SK-N-SH (cell line): Measurements from ENCODE around the gene ENO1. TPM values are rescaled to one million over a fixed set of nuclear protein-coding genes. Genes with fewer than 3 reads are reported as not detected.
A peak's percentile ranks its signal among the peaks of the same experiment; 100 is the strongest.

Experiments
- CTCF ChIA-PET: fragments of 300-600, 350-600 bp; formaldehyde crosslinking; extraction: SDS; loops from one replicate; lab custom pipeline; 2021; lab: Yijun Ruan, JAX
- POLR2A ChIA-PET: fragments of 350-600 bp; sonication (Branson Sonifier 250); formaldehyde crosslinking; extraction: SDS; loops from one replicate; lab custom pipeline; 2020; ENCODE audit warnings: antibody characterized with exemption, inconsistent platforms; lab: Yijun Ruan, JAX
- DNase-seq: peaks from one replicate; pipeline ENCODE4 v3.0.0; 2012
- H2AFZ ChIP-seq: fragments of 200-600 bp; sonication (generic); 2 replicates; pipeline ENCODE4 v1.8.1; 2016; ENCODE audit warnings: antibody characterized with exemption, mild to moderate bottlenecking, low read depth
- H3F3A ChIP-seq: fragments of 200-600 bp; sonication (generic); replicated peaks from 2 replicates; pipeline ENCODE3; 2016; ENCODE audit warnings: antibody characterized with exemption, mild to moderate bottlenecking; ENCODE audit not compliant: insufficient read depth
- H3K27ac ChIP-seq, 2 experiments: fragments of 200-500 bp in 1 of 2; fragments of 200-600 bp in 1 of 2; sonication (Bioruptor generic) in 1 of 2; sonication (generic), shearing (Covaris generic) in 1 of 2; 2 replicates each; pipeline versions ENCODE4 v1.5.1 to v1.6.1; 2014 to 2016; ENCODE audit warnings: low read depth in 2 of 2, inconsistent platforms in 1 of 2, low read length in 1 of 2, mild to moderate bottlenecking in 1 of 2, mixed read lengths in 1 of 2
- H3K27me3 ChIP-seq: fragments of 200-600 bp; sonication (generic), shearing (Covaris generic); 2 replicates; pipeline ENCODE4 v1.6.1; 2016; ENCODE audit warnings: mixed run types; ENCODE audit not compliant: insufficient read depth
- H3K36me3 ChIP-seq, 2 experiments: fragments of 200-500 bp in 1 of 2; fragments of 200-600 bp in 1 of 2; sonication (Bioruptor generic) in 1 of 2; sonication (generic) in 1 of 2; replicated peaks in 1 of 2; 2 replicates each; pipeline versions ENCODE3 to v1.5.1; 2014 to 2016; ENCODE audit warnings: low read length in 1 of 2, mild to moderate bottlenecking in 1 of 2; ENCODE audit not compliant: insufficient read depth in 2 of 2, control insufficient read depth in 1 of 2
- H3K4me1 ChIP-seq, 2 experiments: fragments of 200-500 bp in 1 of 2; fragments of 200-600 bp in 1 of 2; sonication (Bioruptor generic) in 1 of 2; sonication (generic), shearing (Covaris generic) in 1 of 2; 2 replicates each; pipeline versions ENCODE4 v1.5.1 to v1.6.1; 2014 to 2016; ENCODE audit warnings: low read depth in 1 of 2, low read length in 1 of 2, mixed run types in 1 of 2; ENCODE audit not compliant: insufficient read depth in 2 of 2, control insufficient read depth in 1 of 2
- H3K4me2 ChIP-seq: fragments of 200-600 bp; sonication (generic), shearing (Covaris generic); 2 replicates; pipeline ENCODE4 v1.6.1; 2017; ENCODE audit warnings: mixed run types
- H3K4me3 ChIP-seq, 2 experiments: fragments of 200-500 bp in 1 of 2; fragments of 200-600 bp in 1 of 2; sonication (Bioruptor generic) in 1 of 2; sonication (generic), shearing (Covaris generic) in 1 of 2; 2 replicates each; pipeline versions ENCODE4 v1.5.1 to v1.8.1; 2014 to 2016; ENCODE audit warnings: low read depth in 2 of 2, inconsistent platforms in 1 of 2, low read length in 1 of 2, mild to moderate bottlenecking in 1 of 2, mixed read lengths in 1 of 2, moderate library complexity in 1 of 2
- H3K79me2 ChIP-seq: fragments of 200-600 bp; sonication (generic); 2 replicates; pipeline ENCODE4 v1.8.1; 2017; ENCODE audit warnings: mild to moderate bottlenecking; ENCODE audit not compliant: insufficient read depth
- H3K9ac ChIP-seq: fragments of 200-600 bp; sonication (generic); 2 replicates; pipeline ENCODE4 v1.6.1; 2017; ENCODE audit warnings: mixed run types
- H3K9me2 ChIP-seq: fragments of 200-600 bp; sonication (generic); 2 replicates; pipeline ENCODE4 v1.6.1; 2017; ENCODE audit warnings: mixed run types
- H3K9me3 ChIP-seq: fragments of 200-600 bp; sonication (generic); 2 replicates; pipeline ENCODE4 v1.6.1; 2017; ENCODE audit warnings: mixed run types, mild to moderate bottlenecking, moderate library complexity
- H4K20me1 ChIP-seq: fragments of 200-600 bp; sonication (generic); 2 replicates; pipeline ENCODE4 v1.6.1; 2017; ENCODE audit warnings: mild to moderate bottlenecking, mixed run types; ENCODE audit not compliant: insufficient read depth
- ELF1 ChIP-seq: IDR thresholded peaks from 2 replicates; pipeline ENCODE4 v1.4.0; 2012
- MAX ChIP-seq: IDR thresholded peaks from 2 replicates; pipeline ENCODE4 v1.4.0; 2012; ENCODE audit warnings: low read depth
- MXI1 ChIP-seq: IDR thresholded peaks from 2 replicates; pipeline ENCODE4 v1.6.1; 2012; ENCODE audit warnings: mild to moderate bottlenecking, low read depth, low read length, improper control_type of control experiment
- NRF1 ChIP-seq: IDR thresholded peaks from 2 replicates; pipeline ENCODE4 v1.6.1; 2012; ENCODE audit warnings: low read depth, mild to moderate bottlenecking, low read length
- PBX3 ChIP-seq: IDR thresholded peaks from 2 replicates; pipeline ENCODE4; 2012
- POLR2AphosphoS5 ChIP-seq: IDR thresholded peaks from 2 replicates; pipeline ENCODE4 v1.6.1; 2012; ENCODE audit warnings: low read depth, low read length
- RCOR1 ChIP-seq: fragments of 150-350 bp; IDR thresholded peaks from 2 replicates; pipeline ENCODE4 v1.6.1; 2017; ENCODE audit warnings: antibody characterized with exemption, low read length
- RXRA ChIP-seq: IDR thresholded peaks from 2 replicates; pipeline ENCODE4 v1.4.0; 2012; ENCODE audit warnings: low read depth, mild to moderate bottlenecking, borderline replicate concordance
- SIN3A ChIP-seq: IDR thresholded peaks from 2 replicates; pipeline ENCODE4 v1.6.1; 2012; ENCODE audit warnings: low read depth, mild to moderate bottlenecking, low read length, moderate library complexity, borderline replicate concordance
- TAF1 ChIP-seq: IDR thresholded peaks from 2 replicates; pipeline ENCODE4 v1.6.1; 2012; ENCODE audit warnings: low read depth, mild to moderate bottlenecking, low read length, moderate library complexity, borderline replicate concordance
- TCF12 ChIP-seq: IDR thresholded peaks from 2 replicates; pipeline ENCODE4 v1.4.0; 2012
- TEAD4 ChIP-seq: IDR thresholded peaks from 2 replicates; pipeline ENCODE4 v1.4.0; 2012; ENCODE audit warnings: mild to moderate bottlenecking, borderline replicate concordance; ENCODE audit not compliant: insufficient read depth
- ZBTB33 ChIP-seq: IDR thresholded peaks from 2 replicates; pipeline ENCODE4 v1.4.0; 2012; ENCODE audit warnings: low read depth, borderline replicate concordance
- WGBS: methylation state at CpG from one replicate; pipeline ENCODE4 v1.1.6; 2017; ENCODE audit warnings: low lambda C conversion rate; 5-methylcytosine and 5-hydroxymethylcytosine counted together
- polyA plus RNA-seq, 3 experiments: library from polyadenylated mRNA; depleted of rRNA; stranded (reverse); fragments of >200 nt; gene quantifications; 2 replicates each; pipeline ENCODE4 v1.2.3, GENCODE V29; 2012
- TF ChIP-seq, protein P1 (sequence below): fragments of 150-350 bp; IDR thresholded peaks from 2 replicates; pipeline ENCODE4 v1.6.1; 2016; ENCODE audit warnings: mild to moderate bottlenecking, low read depth, low read length

Gene ENO1
- polyA plus RNA-seq, 1 of the 3 experiments (the other 2 are of a cell fraction): 1,599 TPM

DNA sequence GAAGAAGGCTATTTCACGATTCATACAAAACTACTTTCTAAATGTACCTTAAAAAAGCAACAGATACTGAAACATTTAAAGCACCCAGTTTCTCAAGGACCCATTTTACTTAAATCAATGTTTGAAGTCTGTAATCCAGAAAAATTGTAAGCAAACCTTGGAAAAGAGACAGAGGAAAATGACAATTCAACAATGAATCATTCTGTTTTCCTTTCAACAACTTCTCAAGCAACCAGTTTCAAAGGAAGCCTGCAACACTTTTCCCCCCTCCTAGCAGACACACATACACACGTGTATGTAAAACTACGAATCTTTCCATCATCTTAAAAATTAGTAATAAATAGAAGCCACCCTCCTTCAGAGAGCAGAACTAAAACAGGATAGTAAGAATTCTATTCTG lies 62.2 kb downstream of the ENO1 start:
- ChIA-PET CTCF (interaction anchor here (1.2 to 3.5 kb wide), 8 partner anchors 10 to 255 kb away, joined by 3 to 23 read pairs (median 6); no protein-coding TSS in a partner anchor), POLR2A (interaction anchor here (0.6 to 1.8 kb wide), 2 partner anchors 33 to 61 kb away, joined by 3 to 9 read pairs; no protein-coding TSS in a partner anchor)
- peaks cover 61% of the 10 kb centered on the region for H3K79me2 ChIP-seq
- no peaks in the 10 kb centered on the region for H3K9me2 ChIP-seq
- H3K36me3 ChIP-seq: no peaks in the 10 kb centered on the region
- H3K9me3 ChIP-seq: no peaks in the 10 kb centered on the region
- peak overlapping the region; percentile 95 for H3K4me2 ChIP-seq
- peak overlapping the region; percentile 82 to 90 for H3K4me3 ChIP-seq
- peaks cover 12 to 18% of the 10 kb centered on the region in 2 experiments; a peak in 3 of 4 replicates for H3K4me1 ChIP-seq
- H3K27me3 ChIP-seq: no peaks in the 10 kb centered on the region
- H4K20me1 ChIP-seq: no peaks in the 10 kb centered on the region; the same call in 1 of the 2 replicates
- peak overlapping the region; percentile 98 for H3K9ac ChIP-seq
- under 1% methylated on average over 3 of the region's 3 CpGs for WGBS
- DNase-seq: no peak
- peak overlapping the region; percentile 86 for H2AFZ ChIP-seq
- peak overlapping the region; percentile 88 to 95 for H3K27ac ChIP-seq
- H3F3A ChIP-seq: peaks cover 26% of the 10 kb centered on the region
- TF ChIP-seq NRF1: no peak
- TF ChIP-seq PBX3: 0 out of 2 replicates have a peak, but pooled peaks have one; percentile 17
- peak; percentile 26; the same call in 1 of the 2 replicates for TF ChIP-seq MAX
- TF ChIP-seq ZBTB33: no peak
- TF ChIP-seq TAF1: no peak
- 0 out of 2 replicates have a peak, but pooled peaks have one; percentile 35 for TF ChIP-seq MXI1
- no peak for TF ChIP-seq RXRA
- no peak for TF ChIP-seq TEAD4
- peak; percentile 10; the same call in 1 of the 2 replicates for TF ChIP-seq TCF12
- TF ChIP-seq ELF1: no peak
- TF ChIP-seq, all 33 proteins: peak for 4

- H2AFZ ChIP-seq: peak overlapping the region; percentile 86; the same call in 1 of the 2 replicates
- POLR2A ChIA-PET: interaction anchor here (0.6 to 1.8 kb wide), 4 partner anchors 11 to 61 kb away, joined by 3 to 9 read pairs (median 4); no protein-coding TSS in a partner anchor
- TF ChIP-seq RCOR1: no peak
- no peak for TF ChIP-seq PBX3
- no peak for TF ChIP-seq ELF1
- TF ChIP-seq ZBTB33: no peak
- TF ChIP-seq TCF12: no peak
- no peak for TF ChIP-seq SIN3A
- TF ChIP-seq, protein P1, sequence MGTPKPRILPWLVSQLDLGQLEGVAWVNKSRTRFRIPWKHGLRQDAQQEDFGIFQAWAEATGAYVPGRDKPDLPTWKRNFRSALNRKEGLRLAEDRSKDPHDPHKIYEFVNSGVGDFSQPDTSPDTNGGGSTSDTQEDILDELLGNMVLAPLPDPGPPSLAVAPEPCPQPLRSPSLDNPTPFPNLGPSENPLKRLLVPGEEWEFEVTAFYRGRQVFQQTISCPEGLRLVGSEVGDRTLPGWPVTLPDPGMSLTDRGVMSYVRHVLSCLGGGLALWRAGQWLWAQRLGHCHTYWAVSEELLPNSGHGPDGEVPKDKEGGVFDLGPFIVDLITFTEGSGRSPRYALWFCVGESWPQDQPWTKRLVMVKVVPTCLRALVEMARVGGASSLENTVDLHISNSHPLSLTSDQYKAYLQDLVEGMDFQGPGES: no peak
- no peak for TF ChIP-seq POLR2AphosphoS5
These were observed 62.8 kb downstream of the ENO1 start for GRCh38 chr1:8815582-8816151.

More at GRCh38 chr1:8815582-8816151, 62.8 kb downstream of the ENO1 start:
- 7% methylated on average over 2 of the region's 2 CpGs for WGBS
- no peak for DNase-seq
- Histone ChIP-seq H3K27me3 (no peaks in the 10 kb centered on the region), H3F3A (peaks cover 26% of the 10 kb centered on the region), H3K36me3 (no peaks in the 10 kb centered on the region), H3K27ac (peak overlapping the region; percentile 88 to 95), H3K4me1 (peaks cover 12 to 20% of the 10 kb centered on the region in 2 experiments; a peak in 3 of 4 replicates), H3K9me2 (no peaks in the 10 kb centered on the region), H3K79me2 (peaks cover 67% of the 10 kb centered on the region), H3K4me3 (peak overlapping the region; percentile 82 to 90), H4K20me1 (no peaks in the 10 kb centered on the region; the same call in 1 of the 2 replicates), H3K4me2 (peak overlapping the region; percentile 95), H3K9ac (peak overlapping the region; percentile 98; the same call in 1 of the 2 replicates), H3K9me3 (no peaks in the 10 kb centered on the region)
- CTCF ChIA-PET: interaction anchor here (0.6 to 3.5 kb wide), 15 partner anchors 10 to 391 kb away, joined by 3 to 23 read pairs (median 4); no protein-coding TSS in a partner anchor
